ENCODE data around the gene CHPT1. TPM values are rescaled to one million over a fixed set of nuclear protein-coding genes. Genes with fewer than 3 reads are reported as not detected.
"Not testable (repeated sequence)": the region's sequence is repeated elsewhere in the genome, so short reads cannot be mapped to it uniquely, and the experiment has no call there.

Gene CHPT1
- total RNA-seq, 2 donors from 2014 or later = 62.0 to 74.2 TPM

GRCh38 chr12:101722392-101722791 is 25.0 kb downstream of the CHPT1 start:
- no peak overlapping the region for H3K4me3 ChIP-seq
- H3K9me3 ChIP-seq = no peaks in the 10 kb centered on the region
- peaks cover 0 to 1% of the 10 kb centered on the region in 2 donors for H3K36me3 ChIP-seq (replicated peaks in 1 of 2; ENCODE audit: insufficient read depth in 1 of 2, low read depth in 2 of 2)
- no peaks in the 10 kb centered on the region for H3K4me1 ChIP-seq
- DNase-seq (no peak), ATAC-seq (no peak)
- intact Hi-C loops (cut with DNase I) = no loop called here
- TF ChIP-seq CTCF (IDR thresholded peaks at IDR 0.05) (no peak), POLR2A (IDR thresholded peaks at IDR 0.05) (no peak)
- no peaks in the 10 kb centered on the region for H3K27me3 ChIP-seq
- H3K27ac ChIP-seq = no peak overlapping the region
- WGBS, 2 donors = 94 to 96% methylated on average over 4 of the region's 4 CpGs

DNA sequence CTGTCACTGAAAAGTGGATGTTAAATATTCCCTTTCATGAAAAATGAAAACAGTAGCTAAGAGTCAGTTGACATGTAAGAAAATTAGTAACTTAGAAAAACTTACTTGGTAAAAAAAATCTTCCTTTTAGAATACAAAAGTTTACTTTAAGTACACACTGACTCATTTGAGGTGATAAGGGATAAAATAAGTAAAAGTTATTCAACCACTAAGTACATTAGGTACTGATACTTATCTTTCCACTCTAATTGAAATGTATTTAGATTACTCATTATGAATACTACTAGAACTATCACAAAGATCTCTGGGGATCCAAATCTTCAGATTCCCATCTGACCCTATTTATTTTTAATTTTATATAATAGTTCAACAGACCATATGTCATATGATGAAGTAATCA is 29.7 kb downstream of the CHPT1 start:
- peaks cover 0 to 4% of the 10 kb centered on the region in 2 donors for H3K36me3 ChIP-seq (replicated peaks in 1 of 2; ENCODE audit: insufficient read depth in 1 of 2, low read depth in 2 of 2)

DNA sequence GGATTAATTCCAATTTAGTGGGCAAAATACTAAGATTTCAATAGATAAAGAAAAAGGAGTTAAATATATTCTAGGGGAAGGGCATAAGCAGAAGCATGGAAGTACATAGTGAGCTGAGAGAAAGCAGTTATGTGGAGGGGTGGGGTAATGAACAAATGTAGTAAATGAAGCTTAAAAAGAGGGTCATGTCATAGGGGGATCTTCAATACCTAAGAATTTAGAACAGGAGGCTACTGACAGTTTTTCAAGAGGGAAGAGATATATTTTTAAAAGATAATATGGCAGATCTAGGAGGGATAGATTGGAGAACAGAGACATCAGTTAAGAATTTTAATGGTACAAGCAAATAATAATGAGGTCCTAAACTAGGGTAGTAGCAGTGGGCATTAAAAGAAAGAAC is 32.4 kb downstream of the CHPT1 start:
- no peak overlapping the region for H3K27ac ChIP-seq
- peaks cover 0 to 2% of the 10 kb centered on the region in 2 donors for H3K36me3 ChIP-seq (replicated peaks in 1 of 2; ENCODE audit: insufficient read depth in 1 of 2, low read depth in 2 of 2)
- H3K27me3 ChIP-seq = no peaks in the 10 kb centered on the region
- ATAC-seq = no peak
- TF ChIP-seq POLR2A (IDR thresholded peaks at IDR 0.05) (no peak), CTCF (IDR thresholded peaks at IDR 0.05) (no peak)
- no peak overlapping the region for H3K4me3 ChIP-seq
- no peak for DNase-seq
- H3K4me1 ChIP-seq = peaks cover 5% of the 10 kb centered on the region
- intact Hi-C loops (cut with DNase I) = no loop called here
- no peaks in the 10 kb centered on the region for H3K9me3 ChIP-seq

More for the DNA sequence above, 29.7 kb downstream of the CHPT1 start:
- DNase-seq = no peak
- no peak overlapping the region for H3K4me3 ChIP-seq
- intact Hi-C loops (cut with DNase I) = no loop called here
- no peak overlapping the region for H3K27ac ChIP-seq
- ATAC-seq = no peak
- H3K4me1 ChIP-seq = no peaks in the 10 kb centered on the region
- TF ChIP-seq POLR2A (IDR thresholded peaks at IDR 0.05) = no peak
- H3K27me3 ChIP-seq = no peaks in the 10 kb centered on the region
- H3K9me3 ChIP-seq = no peaks in the 10 kb centered on the region

- DNase-seq (no peak), ATAC-seq (no peak)
- TF ChIP-seq CTCF (IDR thresholded peaks at IDR 0.05) (no peak), POLR2A (IDR thresholded peaks at IDR 0.05) (no peak)
- H3K36me3 ChIP-seq (replicated peaks in 1 of 2; ENCODE audit: insufficient read depth in 1 of 2, low read depth in 2 of 2) = peaks cover 0 to 2% of the 10 kb centered on the region in 2 donors
- 82 to 92% methylated on average over 1 of the region's 1 CpG for WGBS, 2 donors
- no peaks in the 10 kb centered on the region for H3K27me3 ChIP-seq
- H3K9me3 ChIP-seq = no peaks in the 10 kb centered on the region
- peaks cover 5% of the 10 kb centered on the region for H3K4me1 ChIP-seq
- no peak overlapping the region for H3K27ac ChIP-seq
- intact Hi-C loops (cut with DNase I) = no loop called here
- no peak overlapping the region for H3K4me3 ChIP-seq
Observed at GRCh38 chr12:101732318-101732717, 34.9 kb downstream of the CHPT1 start.

- no peak for DNase-seq
- WGBS, 2 donors = 36 to 58% methylated on average over 2 of the region's 2 CpGs
- Histone ChIP-seq H3K9me3 (no peaks in the 10 kb centered on the region), H3K27ac (no peak overlapping the region), H3K36me3 (replicated peaks in 1 of 2; ENCODE audit: insufficient read depth in 1 of 2, low read depth in 2 of 2) (peaks cover 0 to 2% of the 10 kb centered on the region in 2 donors), H3K4me3 (no peak overlapping the region), H3K27me3 (no peaks in the 10 kb centered on the region), H3K4me1 (peaks cover 5% of the 10 kb centered on the region)
- ATAC-seq = no peak
- intact Hi-C loops (cut with DNase I) = no loop called here
- TF ChIP-seq POLR2A (IDR thresholded peaks at IDR 0.05) (no peak), CTCF (IDR thresholded peaks at IDR 0.05) (no peak)
Observed at GRCh38 chr12:101733166-101733565, 35.7 kb downstream of the CHPT1 start.

- H3K27ac ChIP-seq; DNase-seq; intact Hi-C loops (cut with DNase I); H3K9me3 ChIP-seq; H3K36me3 ChIP-seq (replicated peaks in 1 of 2; ENCODE audit: insufficient read depth in 1 of 2, low read depth in 2 of 2); H3K4me1 ChIP-seq; H3K27me3 ChIP-seq; H3K4me3 ChIP-seq; ATAC-seq: not testable (repeated sequence)
- 91 to 94% methylated on average over 5 of the region's 5 CpGs for WGBS, 2 donors
Observed at GRCh38 chr12:101734482-101734881, 37.0 kb downstream of the CHPT1 start.
